GM18870 (cell line): Measurements from ENCODE around the gene DCDC2B.
A peak's percentile ranks its signal among the peaks of the same experiment; 100 is the strongest.

Source experiments
- ATAC-seq: cut with Tn5 transposase; IDR thresholded peaks from one replicate; pipeline ENCODE4 v1.9.1; 2021; ENCODE audit warnings: moderate library complexity; ENCODE audit not compliant: unreplicated experiment

The DCDC2B gene

GRCh38 chr1:32221980-32222755 is 13.3 kb downstream of the DCDC2B start, which contains the start of the genes EIF3I and TMEM234:
Gene EIF3I, plus strand, starts transcription at chr1:32222407. Its CDS starts 35 bp downstream, at chr1:32222442.
Gene TMEM234, minus strand, starts transcription at chr1:32222353. Its CDS starts 31 bp downstream, at chr1:32222322.
- ATAC-seq, result peak; percentile 83

- ATAC-seq, result no peak
Measured at GRCh38 chr1:32223683-32224082, 14.8 kb downstream of the DCDC2B start.

- no peak for ATAC-seq
Measured at GRCh38 chr1:32224285-32224684, 15.4 kb downstream of the DCDC2B start.

- ATAC-seq, result no peak
Measured at GRCh38 chr1:32228771-32229170, 19.9 kb downstream of the DCDC2B start.

GRCh38 chr1:32231843-32232432 is 23.0 kb downstream of the DCDC2B start:
- no peak for ATAC-seq

GRCh38 chr1:32232558-32233304 is 23.8 kb downstream of the DCDC2B start:
- no peak for ATAC-seq

- no peak for ATAC-seq
Measured at GRCh38 chr1:32234792-32235191, 25.9 kb downstream of the DCDC2B start.

GRCh38 chr1:32239337-32239736 is 30.4 kb downstream of the DCDC2B start:
- no peak for ATAC-seq

- ATAC-seq, result no peak
Measured at GRCh38 chr1:32239790-32240139, 30.9 kb downstream of the DCDC2B start.

- ATAC-seq, result no peak
Measured at GRCh38 chr1:32240140-32240951, 31.5 kb downstream of the DCDC2B start.

- ATAC-seq, result no peak
Measured at GRCh38 chr1:32241001-32241763, 32.3 kb downstream of the DCDC2B start.

- ATAC-seq, result no peak
Measured at GRCh38 chr1:32242341-32242851, 33.5 kb downstream of the DCDC2B start.

- no peak for ATAC-seq
Measured at GRCh38 chr1:32246888-32247273, 38.0 kb downstream of the DCDC2B start, which contains the start of gene FAM167B. Gene FAM167B, plus strand, starts transcription at chr1:32247222. Its CDS starts 200 bp downstream, at chr1:32247422.

GRCh38 chr1:32247452-32247851 is 38.6 kb downstream of the DCDC2B start:
- ATAC-seq, result no peak

GRCh38 chr1:32247983-32248889 is 39.3 kb downstream of the DCDC2B start:
- no peak for ATAC-seq

- peak; percentile 43 for ATAC-seq
Measured at GRCh38 chr1:32249831-32250525, 41.1 kb downstream of the DCDC2B start.

GRCh38 chr1:32250893-32251716 is 42.2 kb downstream of the DCDC2B start, which contains the start of gene LCK:
Gene LCK, plus strand, starts transcription at chr1:32251265. Its CDS starts 23,065 bp downstream, at chr1:32274330.
- ATAC-seq, result no peak
